Ascending aorta (tissue), 2 donors: ENCODE measurements around the gene SASH3. TPM values are rescaled to one million over a fixed set of nuclear protein-coding genes. Genes with fewer than 3 reads are reported as not detected.

Source experiments
- DNase-seq, 2 donors: peaks; one replicate each; pipeline ENCODE4 v3.0.0-alpha.2; 2019; ENCODE audit warnings: low spot score in 2 of 2
- H3K27ac ChIP-seq, 2 donors: fragments of 200-600 bp; sonication (generic); one replicate each; pipeline ENCODE4 v1.5.1; 2016 to 2017; ENCODE audit warnings: mild to moderate bottlenecking in 1 of 2
- H3K27me3 ChIP-seq: fragments of 200-600 bp; sonication (generic); one replicate; pipeline ENCODE4 v1.5.1; 2017
- H3K36me3 ChIP-seq, 2 donors: fragments of 200-600 bp; sonication (generic); one replicate each; pipeline ENCODE4 v1.5.1; 2016
- H3K4me1 ChIP-seq, 2 donors: fragments of 200-600 bp; sonication (generic); one replicate each; pipeline ENCODE4 v1.5.1; 2016 to 2017; ENCODE audit warnings: mild to moderate bottlenecking in 1 of 2
- H3K4me3 ChIP-seq, 2 donors: fragments of 200-600 bp; sonication (generic); one replicate each; pipeline ENCODE4 v1.5.1; 2016 to 2017; ENCODE audit warnings: mild to moderate bottlenecking in 1 of 2
- H3K9me3 ChIP-seq, 2 donors: fragments of 200-600 bp; sonication (generic); one replicate each; pipeline ENCODE4 v1.5.1; 2016
- CTCF ChIP-seq, 3 experiments: fragments of 200-600 bp in 2 of 3; fragments of 450-650 bp in 1 of 3; sonication (generic) in 2 of 3; IDR thresholded peaks; one replicate each; pipeline ENCODE4 v1.5.1; 2016 to 2019; ENCODE audit warnings: antibody characterized with exemption in 3 of 3, mild to moderate bottlenecking in 1 of 3, moderate library complexity in 1 of 3
- intact Hi-C: fragments of 100-400 bp; cut with DNase I; formaldehyde crosslinking; loops from one replicate; pipeline ENCODE4 v1.15.1; 2023
- total RNA-seq: library from RNA; depleted of rRNA; stranded (reverse); fragments of >200 nt; gene quantifications from one replicate; pipeline ENCODE4 v1.1.0, GENCODE V29; 2016

SASH3 gene
- total RNA-seq, 1 donor from 2014 or later, result 31.0 TPM

GRCh38 chrX:129746557-129747470 is 32.9 kb upstream of the SASH3 start:
- Histone ChIP-seq H3K4me3 (no peak overlapping the region), H3K27ac (no peak overlapping the region), H3K27me3 (no peaks in the 10 kb centered on the region), H3K9me3 (no peaks in the 10 kb centered on the region), H3K4me1 (no peaks in the 10 kb centered on the region), H3K36me3 (no peaks in the 10 kb centered on the region)
- intact Hi-C loops, result no loop called here
- DNase-seq, result no peak
- TF ChIP-seq CTCF (IDR thresholded peaks at IDR 0.05), result no peak

GRCh38 chrX:129747533-129747932 is 32.2 kb upstream of the SASH3 start:
- no peak for DNase-seq
- TF ChIP-seq CTCF (IDR thresholded peaks at IDR 0.05), result no peak
- Histone ChIP-seq H3K27ac (no peak overlapping the region), H3K4me1 (no peaks in the 10 kb centered on the region), H3K4me3 (no peak overlapping the region), H3K27me3 (no peaks in the 10 kb centered on the region), H3K9me3 (no peaks in the 10 kb centered on the region), H3K36me3 (no peaks in the 10 kb centered on the region)
- intact Hi-C loops, result no loop called here

DNA sequence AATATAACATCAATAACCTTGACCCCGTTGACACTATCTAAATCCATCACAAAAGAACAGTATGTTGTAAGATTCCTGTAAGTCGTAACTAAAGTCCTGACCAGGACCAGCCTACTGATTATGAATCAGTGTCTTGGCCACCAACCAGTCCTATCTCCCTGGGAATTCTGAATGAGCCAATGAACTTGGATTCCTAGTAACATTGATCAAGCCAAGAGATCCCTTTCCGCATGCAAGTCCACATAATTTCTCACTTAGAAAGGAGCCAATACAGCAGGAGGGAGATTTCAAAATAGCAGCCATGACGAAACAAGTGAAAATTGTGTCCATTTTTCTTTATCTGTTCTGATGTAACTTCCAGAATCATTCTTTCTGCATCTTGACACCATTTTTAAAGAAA is 31.4 kb upstream of the SASH3 start:
- no peaks in the 10 kb centered on the region for H3K36me3 ChIP-seq
- no peak overlapping the region for H3K4me3 ChIP-seq
- no peaks in the 10 kb centered on the region for H3K9me3 ChIP-seq
- no peaks in the 10 kb centered on the region for H3K4me1 ChIP-seq
- H3K27ac ChIP-seq, result no peak overlapping the region
- intact Hi-C loops, result no loop called here
- TF ChIP-seq CTCF (IDR thresholded peaks at IDR 0.05), result no peak
- H3K27me3 ChIP-seq, result no peaks in the 10 kb centered on the region
- DNase-seq, result peak in 1 of 2 donors; percentile 78

DNA sequence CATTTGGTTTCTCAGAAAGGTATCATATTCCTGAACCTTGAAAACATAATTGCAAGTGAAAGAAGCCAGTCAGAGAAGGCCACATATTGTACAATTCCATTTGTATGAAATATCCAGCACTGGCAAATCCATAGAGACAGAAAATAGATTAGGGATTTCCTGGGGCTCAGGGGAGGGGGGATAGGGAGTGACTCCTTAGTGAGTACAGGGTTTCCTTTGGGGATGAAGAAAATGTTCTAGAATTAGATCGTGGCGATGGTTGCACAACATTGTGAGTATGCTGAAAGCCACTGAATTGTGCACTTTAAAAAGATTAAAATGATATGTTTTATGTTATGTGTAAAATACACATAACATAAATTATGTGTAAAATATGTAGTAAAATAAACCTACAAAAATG is 30.7 kb upstream of the SASH3 start:
- Histone ChIP-seq H3K27me3 (no peaks in the 10 kb centered on the region), H3K27ac (no peak overlapping the region), H3K4me3 (no peak overlapping the region), H3K4me1 (no peaks in the 10 kb centered on the region), H3K9me3 (no peaks in the 10 kb centered on the region), H3K36me3 (no peaks in the 10 kb centered on the region)
- TF ChIP-seq CTCF (IDR thresholded peaks at IDR 0.05), result no peak
- intact Hi-C loops, result no loop called here
- no peak for DNase-seq

DNA sequence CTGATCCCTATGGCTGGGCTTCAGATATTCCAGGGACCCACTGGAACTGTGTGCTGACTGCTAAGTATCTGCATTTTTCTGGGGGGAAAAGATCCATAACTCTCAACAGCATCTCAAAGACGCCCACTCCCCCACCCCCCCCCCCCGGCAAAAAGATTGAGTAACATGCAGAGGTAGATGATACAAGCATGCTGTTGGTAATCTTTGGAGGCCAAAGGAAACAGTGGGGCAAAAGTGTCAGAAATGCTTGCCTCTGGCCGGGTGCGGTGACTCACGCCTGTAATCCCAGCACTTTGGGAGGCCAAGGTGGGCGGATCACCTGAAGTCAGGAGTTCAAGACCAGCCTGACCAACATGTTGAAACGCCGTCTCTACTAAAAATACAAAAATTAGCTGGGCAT is 28.8 kb upstream of the SASH3 start:
- no peaks in the 10 kb centered on the region for H3K4me1 ChIP-seq
- no peak for TF ChIP-seq CTCF (IDR thresholded peaks at IDR 0.05)
- H3K27me3 ChIP-seq, result no peaks in the 10 kb centered on the region
- H3K4me3 ChIP-seq, result no peak overlapping the region
- DNase-seq, result no peak
- no peaks in the 10 kb centered on the region for H3K36me3 ChIP-seq
- no peak overlapping the region for H3K27ac ChIP-seq
- no peaks in the 10 kb centered on the region for H3K9me3 ChIP-seq
- intact Hi-C loops, result no loop called here
